Measurements from ENCODE around the gene WDR77. TPM values are rescaled to one million over a fixed set of nuclear protein-coding genes. Genes with fewer than 3 reads are reported as not detected.

WDR77 gene
- total and polyA plus RNA-seq, 2 of the 13 experiments (the other 11 are each of a cell fraction or from before 2014, with no cell fraction given), result 90.6 to 108 TPM

- no peak for TF ChIP-seq NONO (IDR thresholded peaks at IDR 0.05)
- peak; percentile 50; the same call in 1 of the 2 replicates for TF ChIP-seq NONO (CRISPR knock-in tag; conservative IDR thresholded peaks at IDR 0.05)
- no peak for TF ChIP-seq THYN1 (CRISPR knock-in tag; IDR thresholded peaks at IDR 0.05; ENCODE audit: borderline replicate concordance, low read depth)
- no peak for TF ChIP-seq GATA4 (IDR thresholded peaks at IDR 0.05; ENCODE audit: borderline replicate concordance, low read depth)
- TF ChIP-seq THAP8 (CRISPR knock-in tag; IDR thresholded peaks at IDR 0.05; ENCODE audit: borderline replicate concordance), result no peak
- 0 out of 2 replicates have a peak, but pooled peaks have one; percentile 9 for TF ChIP-seq ZMYM3 (CRISPR knock-in tag; IDR thresholded peaks at IDR 0.05)
- no peak for TF ChIP-seq ZNF687 (CRISPR knock-in tag; IDR thresholded peaks at IDR 0.05)
- no peak for TF ChIP-seq GRHL1 (CRISPR knock-in tag; conservative IDR thresholded peaks at IDR 0.05)
- TF ChIP-seq ZBTB4 (CRISPR knock-in tag; IDR thresholded peaks at IDR 0.05; ENCODE audit: borderline replicate concordance), result no peak
- TF ChIP-seq DNMT1 (CRISPR knock-in tag; IDR thresholded peaks at IDR 0.05), result no peak
- no peak for TF ChIP-seq ZFYVE20 (CRISPR knock-in tag; IDR thresholded peaks at IDR 0.05; ENCODE audit: borderline replicate concordance, low read depth)
- TF ChIP-seq ZNF496 (CRISPR knock-in tag; IDR thresholded peaks at IDR 0.05; ENCODE audit: insufficient replicate concordance), result no peak
- TF ChIP-seq GTF2F1 (IDR thresholded peaks at IDR 0.05; ENCODE audit: low read length), result no peak
- TF ChIP-seq TCF7L2 (IDR thresholded peaks at IDR 0.05; ENCODE audit: low read depth, low read length), result no peak
- peak in 1 of 2 experiments; percentile 55; a peak in 1 of 4 replicates for TF ChIP-seq KLF16 (CRISPR knock-in tag; IDR thresholded peaks at IDR 0.05)
- TF ChIP-seq PREB (CRISPR knock-in tag; IDR thresholded peaks at IDR 0.05), result no peak
These were observed 31.3 kb downstream of the WDR77 start (continued) for GRCh38 chr1:111417755-111418154.

Measured in HepG2 (cell line).